HG02763 (cell line): ENCODE data around the gene SPECC1L.
"Not testable (repeated sequence)": the region's sequence is repeated elsewhere in the genome, so short reads cannot be mapped to it uniquely, and the experiment has no call there.

Experiments used
- ATAC-seq: cut with Tn5 transposase; IDR thresholded peaks from one replicate; pipeline ENCODE4 v1.9.1; 2021; ENCODE audit warnings: mild to moderate bottlenecking, moderate library complexity; ENCODE audit not compliant: unreplicated experiment

Gene SPECC1L

DNA sequence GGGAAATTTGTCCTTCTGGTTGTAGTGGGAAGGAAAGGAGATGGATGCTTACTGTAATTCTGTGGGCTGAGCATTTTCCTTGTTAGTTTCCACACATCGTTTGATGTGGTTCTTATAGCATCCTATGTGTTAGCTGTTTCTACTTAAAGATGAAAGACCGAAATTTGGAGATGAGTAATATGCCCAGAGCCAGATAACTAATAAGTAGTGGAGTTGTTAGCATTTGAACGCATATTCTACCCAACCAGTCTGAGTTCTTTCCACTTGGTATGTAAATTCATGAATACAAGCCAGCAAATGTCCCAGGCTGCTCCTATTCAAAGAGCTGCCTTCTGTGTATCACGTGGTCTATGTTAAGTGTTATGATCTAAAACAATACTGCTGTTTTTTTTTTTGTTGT lies 14.6 kb downstream of the SPECC1L start:
- ATAC-seq, result no peak

DNA sequence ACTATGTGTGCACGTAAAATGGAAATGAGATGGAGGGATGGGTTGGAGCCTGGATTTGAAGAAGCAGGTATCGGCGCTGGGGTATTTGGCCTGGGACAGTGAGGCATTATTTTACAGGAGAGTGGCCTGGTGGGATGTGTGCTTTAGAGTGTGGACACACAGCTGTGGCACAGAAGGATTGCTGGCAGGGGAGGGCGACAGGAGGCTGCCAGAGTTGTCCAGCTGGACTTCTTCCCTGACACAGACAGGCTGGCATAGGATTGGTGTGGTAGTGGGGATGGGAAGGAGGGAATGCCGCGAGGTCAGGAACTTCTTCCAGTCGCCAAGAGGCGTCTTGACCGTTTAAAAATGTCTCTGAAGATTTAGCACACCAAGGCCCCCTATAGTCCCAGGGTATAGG lies 16.6 kb downstream of the SPECC1L start:
- not testable (repeated sequence) for ATAC-seq

DNA sequence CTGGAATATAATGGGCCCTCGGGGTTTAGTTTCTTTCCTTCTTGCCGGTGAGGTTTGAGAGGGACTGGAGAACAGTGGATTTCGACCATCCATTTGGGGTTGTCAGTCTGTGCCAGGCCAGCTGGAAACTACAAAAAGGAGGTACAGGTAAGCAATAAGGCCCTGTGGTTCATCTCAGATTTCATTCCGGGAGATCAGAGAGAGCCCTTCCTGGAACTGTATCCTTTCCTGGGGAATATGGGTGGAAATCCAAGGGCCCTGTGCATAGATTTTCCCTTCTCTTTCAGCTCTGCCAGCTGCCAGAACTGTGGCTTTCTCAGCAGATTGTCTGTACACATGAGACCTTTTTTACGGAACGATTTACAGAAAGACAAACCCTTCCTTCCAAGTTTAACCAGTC lies 17.2 kb downstream of the SPECC1L start:
- ATAC-seq, result not testable (repeated sequence)

DNA sequence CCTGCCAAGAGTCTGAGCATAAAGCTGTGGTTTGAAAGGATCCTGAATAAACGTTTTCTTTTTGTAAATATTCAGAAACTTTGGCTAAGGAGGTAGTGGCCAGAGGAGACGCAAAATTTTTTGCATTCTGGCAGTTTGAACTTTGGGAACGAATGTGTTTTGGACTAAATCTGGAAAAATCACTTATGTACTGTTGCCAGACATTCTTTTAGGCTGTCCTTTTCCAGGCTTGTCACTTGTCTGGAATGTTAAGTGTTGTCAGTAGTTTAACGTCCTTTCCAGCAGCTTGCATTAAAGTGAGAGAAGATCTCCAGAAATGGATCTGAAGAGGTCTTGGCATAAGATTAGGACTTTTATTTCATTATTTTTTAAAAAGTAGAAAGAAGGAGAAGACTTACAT lies 18.5 kb downstream of the SPECC1L start:
- no peak for ATAC-seq

DNA sequence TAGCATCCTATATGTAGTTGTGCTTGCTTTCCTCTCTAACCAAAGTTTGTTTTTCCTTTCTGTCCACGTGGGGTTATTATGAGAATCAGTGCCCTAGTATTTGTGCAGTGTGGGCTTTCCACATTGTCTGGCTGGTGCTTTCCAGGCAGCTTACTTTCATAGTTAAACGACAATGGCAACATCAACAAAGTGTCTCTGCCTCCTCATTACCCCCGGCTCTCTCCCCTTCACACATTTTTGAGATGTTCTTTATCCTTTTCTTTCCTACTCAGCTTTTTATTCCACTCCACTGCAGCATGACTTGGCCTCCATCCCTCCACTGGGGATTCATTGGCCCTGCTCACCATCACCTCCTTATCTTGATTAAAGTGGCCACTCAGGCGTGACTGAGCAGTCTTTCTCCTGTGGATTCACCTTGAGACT lies 19.1 kb downstream of the SPECC1L start:
- ATAC-seq, result no peak

GRCh38 chr22:24290459-24290858 lies 19.8 kb downstream of the SPECC1L start:
- no peak for ATAC-seq

DNA sequence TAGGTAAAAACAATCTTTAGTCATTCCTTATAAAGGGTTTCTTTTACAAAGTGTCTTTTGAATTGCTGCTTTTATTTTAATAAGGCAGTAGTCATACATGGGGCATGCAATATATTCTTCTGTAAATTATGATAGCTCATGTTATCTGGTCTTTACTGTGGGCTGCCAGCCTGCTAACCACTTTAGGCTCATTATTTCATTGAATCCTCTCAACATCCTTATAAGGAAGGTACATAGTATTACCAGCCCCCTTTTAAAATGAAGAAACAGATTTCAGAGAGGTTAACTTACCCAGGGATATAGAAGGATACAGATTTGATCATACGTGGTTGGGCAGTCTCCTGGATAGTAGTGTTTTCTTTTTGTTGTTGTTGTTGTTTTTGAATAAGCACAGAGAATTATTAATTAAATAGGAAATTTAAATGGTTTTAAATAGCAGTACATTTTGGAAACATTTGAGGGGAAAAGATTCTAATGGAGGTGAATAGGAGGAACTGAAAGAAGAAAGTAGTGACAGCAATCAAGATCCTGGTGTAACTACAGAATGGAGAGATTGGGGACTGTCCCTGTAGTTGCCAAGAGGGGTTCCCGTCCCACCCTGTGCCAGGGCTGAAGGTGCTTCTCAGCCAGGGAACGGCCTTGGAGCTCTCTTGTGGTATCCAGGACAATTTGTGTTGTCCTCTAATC lies 21.0 kb downstream of the SPECC1L start:
- ATAC-seq, result no peak

DNA sequence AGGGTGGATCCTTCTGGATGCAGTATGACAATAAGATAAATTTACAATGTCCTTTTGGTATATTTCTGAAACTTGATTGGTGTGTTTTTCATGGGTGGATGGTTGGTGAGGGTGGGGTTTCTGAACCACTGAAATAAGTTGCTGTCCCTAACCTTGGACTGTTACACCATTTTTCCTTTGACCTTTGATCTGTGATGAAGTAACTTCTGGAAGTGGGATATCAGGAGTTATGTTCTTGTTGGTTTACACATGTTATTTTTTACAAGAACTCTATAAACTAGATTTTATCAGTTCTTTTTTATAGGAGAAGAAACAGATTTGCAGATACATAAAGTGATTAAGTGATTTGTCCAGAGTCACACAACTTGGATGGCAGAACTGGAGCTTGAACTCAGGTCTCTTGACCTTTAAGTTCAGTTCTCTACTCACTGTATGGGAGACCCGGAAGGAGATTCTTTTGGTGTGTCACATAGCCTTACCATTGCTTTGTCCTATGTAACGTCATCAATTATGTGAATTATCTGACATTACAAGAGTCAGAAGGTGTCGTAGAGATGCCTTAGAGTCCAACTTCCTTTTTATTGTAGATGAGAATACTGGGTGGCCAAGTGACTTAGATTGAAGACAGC lies 21.7 kb downstream of the SPECC1L start:
- not testable (repeated sequence) for ATAC-seq

GRCh38 chr22:24294913-24295312 lies 24.3 kb downstream of the SPECC1L start:
- ATAC-seq, result not testable (repeated sequence)

GRCh38 chr22:24298497-24299155 lies 28.0 kb downstream of the SPECC1L start:
- ATAC-seq, result not testable (repeated sequence)

DNA sequence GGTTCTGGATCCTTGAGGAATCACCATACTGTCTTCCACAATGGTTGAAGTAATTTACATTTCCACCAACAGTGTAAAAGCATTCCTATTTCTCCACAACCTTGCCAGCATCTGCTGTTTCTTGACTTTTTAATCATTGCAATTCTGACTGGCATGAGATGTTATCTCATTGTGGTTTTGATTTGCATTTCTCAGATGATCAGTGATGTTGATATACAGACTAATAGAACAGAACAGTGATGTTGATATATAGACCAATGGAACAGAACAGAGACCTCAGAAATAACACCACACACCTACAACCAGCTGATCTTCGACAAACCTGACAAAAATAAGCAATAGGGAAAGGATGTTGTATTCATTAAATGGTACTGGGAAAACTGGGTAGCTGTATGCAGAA lies 29.9 kb downstream of the SPECC1L start:
- not testable (repeated sequence) for ATAC-seq

DNA sequence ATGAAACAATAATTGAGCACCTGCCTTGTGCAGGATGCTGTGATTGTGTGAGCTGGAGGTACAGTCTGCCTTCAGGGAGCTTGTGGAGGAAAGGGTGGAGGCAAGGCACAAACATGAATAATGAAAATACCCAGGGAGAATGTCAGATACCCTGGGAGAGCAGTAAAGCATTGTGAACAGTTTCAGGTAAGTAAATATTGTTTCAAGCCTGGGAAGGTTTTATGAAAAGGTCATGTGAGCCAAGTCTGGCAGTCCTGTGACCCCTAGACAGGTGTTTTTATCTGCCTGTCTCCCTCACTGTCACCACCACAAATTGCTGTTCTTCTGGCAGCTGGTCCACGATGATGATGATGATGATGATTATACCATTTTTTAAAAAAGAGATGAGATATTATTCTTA lies 32.0 kb downstream of the SPECC1L start:
- ATAC-seq, result no peak

GRCh38 chr22:24303007-24303406 lies 32.4 kb downstream of the SPECC1L start:
- no peak for ATAC-seq

- ATAC-seq, result no peak
Measured at GRCh38 chr22:24304062-24304675, 33.5 kb downstream of the SPECC1L start.

- ATAC-seq, result no peak
Measured at GRCh38 chr22:24305260-24305692, 34.6 kb downstream of the SPECC1L start.

- no peak for ATAC-seq
Measured at GRCh38 chr22:24310969-24311368, 40.3 kb downstream of the SPECC1L start.

DNA sequence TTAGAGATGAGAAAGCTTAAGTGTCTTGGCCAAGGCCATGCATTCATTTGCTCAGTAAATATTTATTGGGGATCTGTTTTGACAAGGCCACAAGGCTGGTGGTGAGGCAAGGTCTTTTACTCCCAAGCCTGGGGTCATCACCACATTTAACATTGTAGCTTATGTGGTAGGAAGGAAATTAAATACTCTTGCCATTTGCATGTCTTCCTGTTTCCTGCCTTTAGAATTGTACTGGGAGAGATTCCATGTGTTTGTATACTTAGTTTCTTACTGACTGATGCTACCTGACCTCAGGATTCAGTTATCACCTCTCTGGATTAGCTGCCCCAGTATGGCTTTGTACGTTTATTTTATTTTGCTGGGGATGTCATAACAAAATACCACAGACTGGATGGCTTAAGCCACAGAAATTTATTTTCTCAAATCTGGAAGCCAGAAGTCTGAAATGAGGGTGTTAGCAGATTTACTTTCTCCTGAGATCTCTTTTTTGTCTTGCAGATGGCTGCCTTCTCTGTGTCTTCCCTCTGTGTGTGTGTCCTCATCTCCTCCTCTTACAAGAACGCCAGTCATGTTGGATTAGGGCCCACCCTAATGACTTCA lies 44.8 kb downstream of the SPECC1L start:
- ATAC-seq, result no peak

DNA sequence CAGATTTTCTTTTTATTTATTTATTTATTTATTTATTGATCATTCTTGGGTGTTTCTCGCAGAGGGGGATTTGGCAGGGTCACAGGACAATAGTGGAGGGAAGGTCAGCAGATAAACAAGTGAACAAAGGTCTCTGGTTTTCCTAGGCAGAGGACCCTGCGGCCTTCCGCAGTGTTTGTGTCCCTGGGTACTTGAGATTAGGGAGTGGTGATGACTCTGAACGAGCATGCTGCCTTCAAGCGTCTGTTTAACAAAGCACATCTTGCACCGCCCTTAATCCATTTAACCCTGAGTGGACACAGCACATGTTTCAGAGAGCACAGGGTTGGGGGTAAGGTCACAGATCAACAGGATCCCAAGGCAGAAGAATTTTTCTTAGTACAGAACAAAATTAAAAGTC lies 45.6 kb downstream of the SPECC1L start:
- ATAC-seq, result not testable (repeated sequence)

- not testable (repeated sequence) for ATAC-seq
Measured at GRCh38 chr22:24317511-24317910, 46.9 kb downstream of the SPECC1L start.

DNA sequence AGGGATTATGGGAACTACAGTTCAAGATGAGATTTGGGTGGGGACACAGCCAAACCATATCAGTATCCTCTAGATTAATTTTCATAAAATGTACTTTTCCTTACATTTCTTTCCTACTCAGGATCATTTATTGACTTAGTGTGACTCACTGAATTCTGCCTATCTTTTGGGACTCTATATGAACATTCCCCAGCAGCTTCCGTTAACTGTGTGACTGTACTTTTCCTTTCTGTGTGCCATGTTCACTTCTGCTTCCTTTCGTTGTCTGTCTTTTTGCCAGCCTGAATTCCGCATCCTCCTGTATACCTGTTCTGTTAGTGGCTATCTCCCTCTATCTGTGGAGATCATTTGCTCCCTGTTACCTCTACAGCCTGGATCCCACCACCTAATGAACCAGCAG lies 48.8 kb downstream of the SPECC1L start:
- ATAC-seq, result no peak

- ATAC-seq, result no peak
Measured at GRCh38 chr22:24321999-24322398, 51.4 kb downstream of the SPECC1L start.
